HG03139 (cell line): ENCODE measurements around the gene VSIR.

Experiments
- ATAC-seq: cut with Tn5 transposase; IDR thresholded peaks from one replicate; pipeline ENCODE4 v1.9.1; 2021; ENCODE audit not compliant: unreplicated experiment

The VSIR gene

GRCh38 chr10:71807557-71808510, 34.5 kb upstream of the VSIR start:
- no peak for ATAC-seq

GRCh38 chr10:71806704-71807556, 33.6 kb upstream of the VSIR start:
- no peak for ATAC-seq

GRCh38 chr10:71805776-71806703, 32.7 kb upstream of the VSIR start:
- no peak for ATAC-seq

- ATAC-seq = no peak
These were observed 30.8 kb upstream of the VSIR start for GRCh38 chr10:71804077-71804476.

GRCh38 chr10:71802715-71803488, 29.6 kb upstream of the VSIR start:
- no peak for ATAC-seq

GRCh38 chr10:71802235-71802634, 28.9 kb upstream of the VSIR start:
- ATAC-seq = no peak

- ATAC-seq = peak; percentile 64
These were observed 28.0 kb upstream of the VSIR start for GRCh38 chr10:71801361-71801760.

- no peak for ATAC-seq
These were observed 26.5 kb upstream of the VSIR start for GRCh38 chr10:71799608-71800453.

- no peak for ATAC-seq
These were observed 25.8 kb upstream of the VSIR start for GRCh38 chr10:71799112-71799511.

- no peak for ATAC-seq
These were observed 24.9 kb upstream of the VSIR start for GRCh38 chr10:71798308-71798624.

- no peak for ATAC-seq
These were observed 24.4 kb upstream of the VSIR start for GRCh38 chr10:71797533-71798307.

GRCh38 chr10:71796749-71797405, 23.6 kb upstream of the VSIR start:
- ATAC-seq = no peak

- no peak for ATAC-seq
These were observed 21.9 kb upstream of the VSIR start for GRCh38 chr10:71795248-71795647.

- ATAC-seq = no peak
These were observed 17.6 kb upstream of the VSIR start for GRCh38 chr10:71790749-71791440.

GRCh38 chr10:71789871-71790270, 16.6 kb upstream of the VSIR start:
- ATAC-seq = no peak

- ATAC-seq = no peak
These were observed 15.6 kb upstream of the VSIR start for GRCh38 chr10:71788954-71789353.

- ATAC-seq = no peak
These were observed 11.5 kb upstream of the VSIR start for GRCh38 chr10:71784679-71785272.
